ENCODE data around the gene ARL15. TPM values are rescaled to one million over a fixed set of nuclear protein-coding genes. Genes with fewer than 3 reads are reported as not detected.

ARL15 gene
- total and polyA plus RNA-seq, 4 donors, result 5.0 to 24.8 (median 13.3) TPM

GRCh38 chr5:54251981-54252380 lies 58.4 kb downstream of the ARL15 start:
- TF ChIP-seq MAX (IDR thresholded peaks at IDR 0.05) (no peak), JUND (IDR thresholded peaks at IDR 0.05) (no peak), EGR1 (IDR thresholded peaks at IDR 0.05; ENCODE audit: low read depth in 2 of 2) (no peak), RXRA (IDR thresholded peaks at IDR 0.05) (no peak), HNF4G (IDR thresholded peaks at IDR 0.05) (no peak)
- Histone ChIP-seq H3K27me3 (ENCODE audit: control insufficient read depth in 4 of 4, insufficient read depth in 4 of 4, low read length in 3 of 4) (no peaks in the 10 kb centered on the region), H3K27ac (ENCODE audit: low read depth in 1 of 2, low read length in 2 of 2) (no peak overlapping the region), H3K36me3 (ENCODE audit: control insufficient read depth in 4 of 4, insufficient read depth in 3 of 4, low read depth in 1 of 4, low read length in 3 of 4) (no peaks in the 10 kb centered on the region), H3K4me3 (ENCODE audit: low read depth in 1 of 3, low read length in 3 of 3) (no peak overlapping the region), H3K9me3 (ENCODE audit: control insufficient read depth in 4 of 4, low read length in 3 of 4) (no peaks in the 10 kb centered on the region), H3K9ac (ENCODE audit: low read depth in 1 of 2, low read length in 2 of 2) (no peak overlapping the region), H3K4me1 (ENCODE audit: control insufficient read depth in 4 of 4, insufficient read depth in 4 of 4, low read length in 3 of 4) (peaks cover 0 to 3% (median 2%) of the 10 kb centered on the region in 4 donors)
- 91% methylated on average over 1 of the region's 1 CpG for WGBS
- DNase-seq (ENCODE audit: low spot score), result no peak

- Histone ChIP-seq H3K27ac (ENCODE audit: low read depth in 1 of 2, low read length in 2 of 2) (no peak overlapping the region), H3K9ac (ENCODE audit: low read depth in 1 of 2, low read length in 2 of 2) (no peak overlapping the region), H3K36me3 (ENCODE audit: control insufficient read depth in 4 of 4, insufficient read depth in 3 of 4, low read depth in 1 of 4, low read length in 3 of 4) (no peaks in the 10 kb centered on the region), H3K27me3 (ENCODE audit: control insufficient read depth in 4 of 4, insufficient read depth in 4 of 4, low read length in 3 of 4) (no peaks in the 10 kb centered on the region), H3K4me3 (ENCODE audit: low read depth in 1 of 3, low read length in 3 of 3) (no peak overlapping the region), H3K4me1 (ENCODE audit: control insufficient read depth in 4 of 4, insufficient read depth in 4 of 4, low read length in 3 of 4) (peaks cover 0 to under 1% (median 0%) of the 10 kb centered on the region in 4 donors), H3K9me3 (ENCODE audit: control insufficient read depth in 4 of 4, low read length in 3 of 4) (no peaks in the 10 kb centered on the region)
- WGBS, result 64% methylated on average over 4 of the region's 4 CpGs
- no peak for TF ChIP-seq RAD21 (IDR thresholded peaks at IDR 0.05)
- no peak for TF ChIP-seq YY1 (IDR thresholded peaks at IDR 0.05)
- TF ChIP-seq TAF1 (conservative IDR thresholded peaks at IDR 0.05), result no peak
- no peak for TF ChIP-seq MAX (IDR thresholded peaks at IDR 0.05)
- no peak for TF ChIP-seq NR2F2 (IDR thresholded peaks at IDR 0.05)
- no peak for TF ChIP-seq ATF3 (IDR thresholded peaks at IDR 0.05)
- TF ChIP-seq CTCF (IDR thresholded peaks at IDR 0.05; ENCODE audit: low read depth, low read length, missing input control), result no peak
- no peak for TF ChIP-seq REST (IDR thresholded peaks at IDR 0.05)
- TF ChIP-seq FOXA1 (IDR thresholded peaks at IDR 0.05), result no peak
- no peak for TF ChIP-seq EGR1 (IDR thresholded peaks at IDR 0.05; ENCODE audit: low read depth in 2 of 2)
- TF ChIP-seq SP1 (IDR thresholded peaks at IDR 0.05), result no peak
- no peak for TF ChIP-seq GABPA (IDR thresholded peaks at IDR 0.05 in 1 of 2, conservative IDR thresholded peaks at IDR 0.05 in 1 of 2)
- no peak for TF ChIP-seq JUND (IDR thresholded peaks at IDR 0.05)
- no peak for TF ChIP-seq FOXA2 (IDR thresholded peaks at IDR 0.05)
- no peak for TF ChIP-seq HNF4G (IDR thresholded peaks at IDR 0.05)
- TF ChIP-seq HNF4A (conservative IDR thresholded peaks at IDR 0.05), result no peak
- TF ChIP-seq RXRA (IDR thresholded peaks at IDR 0.05), result no peak
- no peak for TF ChIP-seq ZBTB33 (IDR thresholded peaks at IDR 0.05)
- peak; percentile 71 for DNase-seq (ENCODE audit: low spot score)
Measured at GRCh38 chr5:54249210-54250028, 61.0 kb downstream of the ARL15 start.

All from liver (tissue), 9 donors.